SU-DHL-6 (cell line): ENCODE results near the gene RASGRF2.

Source experiments
- CTCF ChIP-seq: fragments of 200-600 bp; sonication (generic); IDR thresholded peaks from one replicate; pipeline ENCODE4 v1.5.1; 2017; ENCODE audit warnings: antibody characterized with exemption, mild to moderate bottlenecking, low read length, moderate library complexity; ENCODE audit not compliant: insufficient read depth, poor library complexity, severe bottlenecking
- EZH2phosphoT487 ChIP-seq: fragments of 200-600 bp; sonication (generic), shearing (Covaris generic); conservative IDR thresholded peaks from 2 replicates; pipeline ENCODE4 v1.6.1; 2018; ENCODE audit warnings: mild to moderate bottlenecking, antibody characterized with exemption, low read length, moderate library complexity, mixed read lengths

- TF ChIP-seq CTCF, result no peak
- TF ChIP-seq EZH2phosphoT487, result no peak
These were observed 2.7 kb downstream of the RASGRF2 start for GRCh38 chr5:80962630-80963520.
